ENCODE data around the gene SP110.

Gene SP110

GRCh38 chr2:230176996-230177395, 42.8 kb downstream of the SP110 start:
- no peak for DNase-seq (ENCODE audit: low spot score)
- in situ Hi-C loops (cut with MboI; ENCODE audit: low pct_unique_long_range_greater_than_20kb, low sequenced_read_pairs, unreplicated experiment), result no loop called here
- no peak for TF ChIP-seq CTCF (IDR thresholded peaks at IDR 0.05; ENCODE audit: extremely low read depth, insufficient read depth, missing control alignments)

- in situ Hi-C loops (cut with MboI; ENCODE audit: low pct_unique_long_range_greater_than_20kb, low sequenced_read_pairs, unreplicated experiment), result no loop called here
- TF ChIP-seq CTCF (IDR thresholded peaks at IDR 0.05; ENCODE audit: extremely low read depth, insufficient read depth, missing control alignments), result no peak
- DNase-seq (ENCODE audit: low spot score), result no peak
These were observed 45.3 kb downstream of the SP110 start for GRCh38 chr2:230174466-230174865.

- no peak for DNase-seq (ENCODE audit: low spot score)
- in situ Hi-C loops (cut with MboI; ENCODE audit: low pct_unique_long_range_greater_than_20kb, low sequenced_read_pairs, unreplicated experiment), result no loop called here
- TF ChIP-seq CTCF (IDR thresholded peaks at IDR 0.05; ENCODE audit: extremely low read depth, insufficient read depth, missing control alignments), result no peak
These were observed 46.9 kb downstream of the SP110 start for GRCh38 chr2:230172852-230173251.

GRCh38 chr2:230172156-230172555, 47.6 kb downstream of the SP110 start:
- TF ChIP-seq CTCF (IDR thresholded peaks at IDR 0.05; ENCODE audit: extremely low read depth, insufficient read depth, missing control alignments), result no peak
- in situ Hi-C loops (cut with MboI; ENCODE audit: low pct_unique_long_range_greater_than_20kb, low sequenced_read_pairs, unreplicated experiment), result no loop called here
- DNase-seq (ENCODE audit: low spot score), result no peak

GRCh38 chr2:230170532-230170931, 49.3 kb downstream of the SP110 start:
- no peak for TF ChIP-seq CTCF (IDR thresholded peaks at IDR 0.05; ENCODE audit: extremely low read depth, insufficient read depth, missing control alignments)
- no peak for DNase-seq (ENCODE audit: low spot score)
- in situ Hi-C loops (cut with MboI; ENCODE audit: low pct_unique_long_range_greater_than_20kb, low sequenced_read_pairs, unreplicated experiment), result no loop called here

- TF ChIP-seq CTCF (IDR thresholded peaks at IDR 0.05; ENCODE audit: extremely low read depth, insufficient read depth, missing control alignments), result no peak
- DNase-seq (ENCODE audit: low spot score), result no peak
- in situ Hi-C loops (cut with MboI; ENCODE audit: low pct_unique_long_range_greater_than_20kb, low sequenced_read_pairs, unreplicated experiment), result no loop called here
These were observed 53.1 kb downstream of the SP110 start for GRCh38 chr2:230166557-230167170.

- TF ChIP-seq CTCF (IDR thresholded peaks at IDR 0.05; ENCODE audit: extremely low read depth, insufficient read depth, missing control alignments), result no peak
- in situ Hi-C loops (cut with MboI; ENCODE audit: low pct_unique_long_range_greater_than_20kb, low sequenced_read_pairs, unreplicated experiment), result no loop called here
- DNase-seq (ENCODE audit: low spot score), result no peak
These were observed 55.6 kb downstream of the SP110 start for GRCh38 chr2:230164139-230164538.
